IMR-90 (cell line): ENCODE measurements around the gene BDKRB1. TPM values are rescaled to one million over a fixed set of nuclear protein-coding genes. Genes with fewer than 3 reads are reported as not detected.
A peak's percentile ranks its signal among the peaks of the same experiment; 100 is the strongest.
"Not testable (repeated sequence)": the region's sequence is repeated elsewhere in the genome, so short reads cannot be mapped to it uniquely, and the experiment has no call there.

Experiments used
- ATAC-seq: fragments of 200-7000 bp; cut with Tn5 transposase; 2 replicates; pipeline ENCODE4 v1.9.1; 2020; ENCODE audit warnings: low read depth, mild to moderate bottlenecking, moderate library complexity
- BruUV-seq: library from RNA; stranded (reverse); fragments of 400-500 nt; replicated peaks from 2 replicates; lab custom pipeline; 2021; lab: Mats Ljungman, UMichigan
- CTCF ChIA-PET: fragments of 300-600 bp; formaldehyde crosslinking; extraction: SDS; loops from one replicate; lab custom pipeline; 2021; ENCODE audit warnings: antibody characterized with exemption; lab: Yijun Ruan, JAX
- POLR2A ChIA-PET: fragments of 300-600 bp; sonication (Branson Sonifier 250); formaldehyde crosslinking; loops from one replicate; lab custom pipeline; 2022; ENCODE audit warnings: antibody characterized with exemption; ENCODE audit not compliant: unreplicated experiment; lab: Charles Lee
- DNase-seq: peaks from one replicate; pipeline ENCODE4 v3.0.0; 2013
- H2AFZ ChIP-seq: replicated peaks from 2 replicates; pipeline ENCODE3; 2013; ENCODE audit warnings: low read length, mild to moderate bottlenecking; ENCODE audit not compliant: poor library complexity
- H2AK5ac ChIP-seq: 2 replicates; pipeline ENCODE4 v1.6.1; 2013; ENCODE audit warnings: low read depth, low read length, inconsistent platforms
- H2AK9ac ChIP-seq: replicated peaks from 2 replicates; pipeline ENCODE3; 2013; ENCODE audit warnings: mild to moderate bottlenecking, low read depth, low read length, moderate library complexity; ENCODE audit not compliant: poor library complexity
- H2BK120ac ChIP-seq: 2 replicates; pipeline ENCODE4 v1.6.1; 2013; ENCODE audit warnings: low read depth, low read length, inconsistent platforms
- H2BK15ac ChIP-seq: 3 replicates; pipeline ENCODE4 v1.6.1; 2013; ENCODE audit warnings: low read depth, low read length, inconsistent platforms
- H2BK20ac ChIP-seq: 2 replicates; pipeline ENCODE4 v1.6.1; 2013; ENCODE audit warnings: low read depth, mild to moderate bottlenecking, inconsistent platforms, low read length, moderate library complexity
- H2BK5ac ChIP-seq: 2 replicates; pipeline ENCODE4 v1.6.1; 2013; ENCODE audit warnings: mild to moderate bottlenecking, low read depth, low read length, inconsistent platforms; ENCODE audit not compliant: poor library complexity, severe bottlenecking
- H3K14ac ChIP-seq: replicated peaks from 2 replicates; pipeline ENCODE4 v1.6.1; 2013; ENCODE audit warnings: low read depth, low read length, inconsistent platforms
- H3K18ac ChIP-seq: 2 replicates; pipeline ENCODE4 v1.6.1; 2013; ENCODE audit warnings: low read depth, low read length, control low read depth
- H3K23ac ChIP-seq: 2 replicates; pipeline ENCODE4 v1.6.1; 2013; ENCODE audit warnings: low read depth, low read length, inconsistent platforms
- H3K27ac ChIP-seq: 2 replicates; pipeline ENCODE4 v1.5.1; 2013; ENCODE audit warnings: mild to moderate bottlenecking, control low read depth, low read length; ENCODE audit not compliant: insufficient read depth
- H3K27me3 ChIP-seq: 2 replicates; pipeline ENCODE4 v1.6.1; 2013; ENCODE audit warnings: low read length; ENCODE audit not compliant: control insufficient read depth, insufficient read depth
- H3K36me3 ChIP-seq: 2 replicates; pipeline ENCODE4 v1.6.1; 2013; ENCODE audit warnings: low read length, mixed read lengths; ENCODE audit not compliant: control insufficient read depth, insufficient read depth
- H3K4ac ChIP-seq: 2 replicates; pipeline ENCODE4 v1.6.1; 2013; ENCODE audit warnings: low read depth, low read length, inconsistent platforms
- H3K4me1 ChIP-seq: 2 replicates; pipeline ENCODE4 v1.6.1; 2013; ENCODE audit warnings: low read length, mixed read lengths; ENCODE audit not compliant: control insufficient read depth, insufficient read depth
- H3K4me2 ChIP-seq: 2 replicates; pipeline ENCODE4 v1.6.1; 2013; ENCODE audit warnings: low read depth, mild to moderate bottlenecking, control low read depth, low read length, moderate library complexity
- H3K4me3 ChIP-seq: 2 replicates; pipeline ENCODE4 v1.5.1; 2013; ENCODE audit warnings: low read depth, mild to moderate bottlenecking, control low read depth, low read length, moderate library complexity; ENCODE audit not compliant: insufficient read depth
- H3K56ac ChIP-seq: 2 replicates; pipeline ENCODE4 v1.6.1; 2013; ENCODE audit warnings: low read length, inconsistent platforms; ENCODE audit not compliant: insufficient read depth; ENCODE audit errors: extremely low read depth
- H3K79me1 ChIP-seq, 2 experiments: 2 replicates each; pipeline ENCODE4 v1.6.1; 2013; ENCODE audit warnings: low read length in 2 of 2, inconsistent platforms in 1 of 2, low read depth in 1 of 2
- H3K9ac ChIP-seq: 2 replicates; pipeline ENCODE4 v1.6.1; 2013; ENCODE audit warnings: low read depth, low read length, control low read depth
- H3K9me1 ChIP-seq: 2 replicates; pipeline ENCODE4 v1.6.1; 2013; ENCODE audit warnings: low read length, inconsistent platforms; ENCODE audit not compliant: insufficient read depth
- H3K9me3 ChIP-seq: 2 replicates; pipeline ENCODE4 v1.6.1; 2013; ENCODE audit warnings: low read length; ENCODE audit not compliant: control insufficient read depth, insufficient read depth
- H4K20me1 ChIP-seq: 2 replicates; pipeline ENCODE4 v1.6.1; 2013; ENCODE audit warnings: low read length, inconsistent platforms; ENCODE audit not compliant: insufficient read depth
- H4K5ac ChIP-seq: 2 replicates; pipeline ENCODE4 v1.6.1; 2013; ENCODE audit warnings: mild to moderate bottlenecking, low read depth, low read length, control low read depth
- H4K8ac ChIP-seq, 2 experiments: 2 replicates each; pipeline ENCODE4 v1.6.1; 2013; ENCODE audit warnings: low read depth in 2 of 2, low read length in 2 of 2, control low read depth in 1 of 2, inconsistent platforms in 1 of 2
- H4K91ac ChIP-seq: 2 replicates; pipeline ENCODE4 v1.6.1; 2013; ENCODE audit warnings: low read depth, low read length, inconsistent platforms; ENCODE audit not compliant: insufficient read depth
- BHLHE40 ChIP-seq: fragments of 150-350 bp; IDR thresholded peaks from 2 replicates; pipeline ENCODE4 v1.6.1; 2016; ENCODE audit warnings: mild to moderate bottlenecking, low read depth, low read length
- FOS ChIP-seq: fragments of 150-350 bp; IDR thresholded peaks from 2 replicates; pipeline ENCODE4 v1.6.1; 2016; ENCODE audit warnings: low read depth, low read length
- USF2 ChIP-seq: fragments of 150-350 bp; IDR thresholded peaks from 2 replicates; pipeline ENCODE4 v1.6.1; 2017; ENCODE audit warnings: mild to moderate bottlenecking, antibody characterized with exemption, low read length, low read depth
- WGBS, 2 experiments: methylation state at CpG; one replicate each; pipeline versions ENCODE4 v1.1.5 to v1.1.7; 2013; ENCODE audit warnings: missing lambda C conversion rate in 2 of 2; ENCODE audit not compliant: insufficient read length in 1 of 2; ENCODE audit errors: extremely low coverage in 2 of 2; 5-methylcytosine and 5-hydroxymethylcytosine counted together
- dilution Hi-C: fragments of 300-500 bp; cut with HindIII; formaldehyde crosslinking; loops from one replicate; pipeline ENCODE4 v1.14.3; 2018; ENCODE audit warnings: low sequenced_read_pairs; ENCODE audit not compliant: unreplicated experiment
- in situ Hi-C: fragments of 300-500 bp; cut with MboI; formaldehyde crosslinking; loops from 3 replicates; pipeline ENCODE4 v1.14.3; 2019; ENCODE audit warnings: low sequenced_read_pairs, inconsistent platforms, mixed read lengths
- intact Hi-C: fragments of 100-400 bp; cut with micrococcal nuclease; formaldehyde crosslinking; loops from 2 replicates; pipeline ENCODE4 v1.10.0; 2022
- polyA plus RNA-seq, 3 experiments: library from polyadenylated mRNA; depleted of rRNA; stranded (reverse); fragments of >200 nt; gene quantifications; 2 replicates each; pipeline ENCODE4 v1.2.3, GENCODE V29; 2012; ENCODE audit warnings: low replicate concordance in 1 of 3
- total RNA-seq: library from RNA; depleted of rRNA; stranded (reverse); fragments of >200 nt; gene quantifications from 2 replicates; pipeline ENCODE4 v1.2.3, GENCODE V29; 2012

BDKRB1 gene
- total and polyA plus RNA-seq, 2 of the 4 experiments (the other 2 are of a cell fraction): 56.5 to 130 TPM

- H3K79me1 ChIP-seq: peaks cover 42 to 84% of the 10 kb centered on the region in 2 experiments; a peak in 3 of 4 replicates
- DNase-seq (peak; percentile 48), ATAC-seq (no peak)
- peak overlapping the region; percentile 54 for H3K27ac ChIP-seq
- H3K18ac ChIP-seq: peak overlapping the region; percentile 29; the same call in 1 of the 2 replicates
- no peak overlapping the region for H2BK20ac ChIP-seq
- intact Hi-C loops: no loop called here
- peak overlapping the region; percentile 40 for H2BK5ac ChIP-seq
- CTCF ChIA-PET: no interaction called here
- H3K9ac ChIP-seq: no peak overlapping the region
- H2AK5ac ChIP-seq: peak overlapping the region; percentile 59; the same call in 1 of the 2 replicates
- H3K4me3 ChIP-seq: no peak overlapping the region
- POLR2A ChIA-PET: no interaction called here
- dilution Hi-C loops: no loop called here
- no peak overlapping the region for H3K56ac ChIP-seq
- no peak overlapping the region for H2BK15ac ChIP-seq
- peaks cover 9% of the 10 kb centered on the region for H3K9me1 ChIP-seq
- H4K8ac ChIP-seq: no peak overlapping the region
- no TSS peak for BruUV-seq
- H3K14ac ChIP-seq: no peak overlapping the region
- no peak overlapping the region for H3K4ac ChIP-seq
- H2AFZ ChIP-seq: no peak overlapping the region
- peaks cover 7% of the 10 kb centered on the region for H4K20me1 ChIP-seq
- no peak overlapping the region for H3K23ac ChIP-seq
- peak overlapping the region; percentile 16; the same call in 1 of the 2 replicates for H2BK120ac ChIP-seq
- H4K91ac ChIP-seq: no peak overlapping the region
- H4K5ac ChIP-seq: 0 out of 2 replicates have a peak overlapping the region, but pooled peaks have one; percentile 18
- no peaks in the 10 kb centered on the region for H3K27me3 ChIP-seq
- peaks cover 16% of the 10 kb centered on the region for H3K4me1 ChIP-seq
- TF ChIP-seq USF2 (peak; percentile 68), BHLHE40 (0 out of 2 replicates have a peak, but pooled peaks have one; percentile 4), FOS (no peak)
- H3K9me3 ChIP-seq: no peaks in the 10 kb centered on the region
- in situ Hi-C loops: no loop called here
- H3K36me3 ChIP-seq: peaks cover 66% of the 10 kb centered on the region
- no peak overlapping the region for H3K4me2 ChIP-seq
- no peak overlapping the region for H2AK9ac ChIP-seq
- 25% methylated on average over 3 of the region's 5 CpGs; no CpG with 5 or more reads in 1 of the 2 experiments for WGBS, 2 experiments
Measured at GRCh38 chr14:96243785-96244184, 12.2 kb upstream of the BDKRB1 start.

- H3K9ac ChIP-seq, H4K91ac ChIP-seq, H3K27me3 ChIP-seq, intact Hi-C loops, H3K18ac ChIP-seq, H2BK120ac ChIP-seq, H2AFZ ChIP-seq, H2BK5ac ChIP-seq, CTCF ChIA-PET, H3K56ac ChIP-seq, H3K4me3 ChIP-seq, H4K8ac ChIP-seq, POLR2A ChIA-PET, H3K27ac ChIP-seq, H3K4ac ChIP-seq, BruUV-seq, in situ Hi-C loops, dilution Hi-C loops, H3K14ac ChIP-seq, H2BK15ac ChIP-seq, H2BK20ac ChIP-seq, H4K5ac ChIP-seq, DNase-seq, H3K9me3 ChIP-seq, ATAC-seq, H3K23ac ChIP-seq, H3K4me2 ChIP-seq, H2AK5ac ChIP-seq, H2AK9ac ChIP-seq, H4K20me1 ChIP-seq: not testable (repeated sequence)
- Histone ChIP-seq H3K9me1 (peaks cover 17% of the 10 kb centered on the region), H3K79me1 (peaks cover 33 to 77% of the 10 kb centered on the region in 2 experiments; a peak in 3 of 4 replicates), H3K36me3 (peaks cover 53% of the 10 kb centered on the region), H3K4me1 (peaks cover 18% of the 10 kb centered on the region)
- WGBS, 2 experiments: no CpG with 5 or more reads among the region's 3 CpGs
Measured at GRCh38 chr14:96245074-96245473, 10.9 kb upstream of the BDKRB1 start.
